Loucy (cell line): ENCODE measurements around the gene TTYH3.
"Not testable (repeated sequence)": the region's sequence is repeated elsewhere in the genome, so short reads cannot be mapped to it uniquely, and the experiment has no call there.

Experiments used
- H2AFZ ChIP-seq: fragments of 200-600 bp; sonication (generic); 2 replicates; pipeline ENCODE4 v1.6.0; 2016; ENCODE audit warnings: antibody characterized with exemption, mild to moderate bottlenecking, low read length, moderate library complexity
- H3F3A ChIP-seq: fragments of 200-600 bp; 2 replicates; pipeline ENCODE4 v1.6.0; 2016; ENCODE audit warnings: antibody characterized with exemption, low read depth, mild to moderate bottlenecking
- H3K27me3 ChIP-seq: fragments of 200-600 bp; sonication (generic); 2 replicates; pipeline ENCODE4 v1.6.1; 2014; ENCODE audit warnings: low read length, mild to moderate bottlenecking; ENCODE audit not compliant: insufficient read depth, poor library complexity, severe bottlenecking
- H3K36me3 ChIP-seq: fragments of 200-600 bp; sonication (generic); 2 replicates; pipeline ENCODE4 v1.6.1; 2016; ENCODE audit warnings: low read length; ENCODE audit not compliant: insufficient read depth
- H3K4me1 ChIP-seq: fragments of 200-600 bp; sonication (generic); 2 replicates; pipeline ENCODE4 v1.5.1; 2014; ENCODE audit warnings: low read length, mild to moderate bottlenecking; ENCODE audit not compliant: insufficient read depth, poor library complexity, severe bottlenecking
- H3K4me2 ChIP-seq: fragments of 200-600 bp; sonication (generic); 2 replicates; pipeline ENCODE4 v1.6.0; 2014; ENCODE audit warnings: antibody characterized with exemption, low read length, low read depth, mild to moderate bottlenecking; ENCODE audit not compliant: poor library complexity, severe bottlenecking
- H3K4me3 ChIP-seq: fragments of 200-600 bp; sonication (generic); 2 replicates; pipeline ENCODE4 v1.5.1; 2014; ENCODE audit warnings: low read length, mild to moderate bottlenecking, mixed read lengths; ENCODE audit not compliant: poor library complexity, severe bottlenecking
- H3K79me2 ChIP-seq: fragments of 200-600 bp; sonication (generic); 2 replicates; pipeline ENCODE4 v1.6.1; 2014; ENCODE audit warnings: low read length; ENCODE audit not compliant: insufficient read depth
- H3K9ac ChIP-seq: fragments of 200-600 bp; sonication (generic); 2 replicates; pipeline ENCODE4 v1.6.0; 2014; ENCODE audit warnings: mild to moderate bottlenecking, low read depth, low read length, moderate library complexity; ENCODE audit not compliant: poor library complexity, severe bottlenecking
- H3K9me2 ChIP-seq: fragments of 200-600 bp; sonication (generic); replicated peaks from 2 replicates; pipeline ENCODE4 v1.6.1; 2016; ENCODE audit warnings: low read depth, low read length, mixed read lengths
- H3K9me3 ChIP-seq: fragments of 200-600 bp; sonication (generic); 2 replicates; pipeline ENCODE4 v1.6.1; 2014; ENCODE audit warnings: mild to moderate bottlenecking, antibody characterized with exemption, low read length, low read depth; ENCODE audit not compliant: insufficient read depth
- H4K20me1 ChIP-seq: fragments of 200-600 bp; sonication (generic); 2 replicates; pipeline ENCODE4 v1.6.0; 2014; ENCODE audit warnings: antibody characterized with exemption, low read length, mild to moderate bottlenecking; ENCODE audit not compliant: insufficient read depth, poor library complexity, severe bottlenecking
- CTCF ChIP-seq: fragments of 200-600 bp; sonication (generic); conservative IDR thresholded peaks from 2 replicates; pipeline ENCODE4 v1.5.1; 2014; ENCODE audit warnings: mild to moderate bottlenecking, antibody characterized with exemption, low read length
- EZH2phosphoT487 ChIP-seq: fragments of 200-600 bp; IDR thresholded peaks from 2 replicates; pipeline ENCODE4 v1.6.1; 2018; ENCODE audit warnings: antibody characterized with exemption, mild to moderate bottlenecking, moderate library complexity, borderline replicate concordance

TTYH3 gene

GRCh38 chr7:2689951-2690705 is 58.3 kb downstream of the TTYH3 start:
- peak overlapping the region; percentile 49 for H3K4me2 ChIP-seq
- TF ChIP-seq CTCF (no peak), EZH2phosphoT487 (no peak)
- no peaks in the 10 kb centered on the region for H3K27me3 ChIP-seq

GRCh38 chr7:2691011-2691707 is 59.4 kb downstream of the TTYH3 start:
- Histone ChIP-seq H3K9me2 (no peaks in the 10 kb centered on the region), H3K4me2 (no peak overlapping the region), H4K20me1 (no peaks in the 10 kb centered on the region), H3K27me3 (no peaks in the 10 kb centered on the region), H2AFZ (no peak overlapping the region), H3K36me3 (no peaks in the 10 kb centered on the region), H3K9me3 (no peaks in the 10 kb centered on the region), H3K79me2 (no peaks in the 10 kb centered on the region), H3K4me1 (peaks cover 26% of the 10 kb centered on the region), H3K4me3 (no peak overlapping the region), H3F3A (no peaks in the 10 kb centered on the region), H3K9ac (peak overlapping the region; percentile 4)
- TF ChIP-seq CTCF (no peak), EZH2phosphoT487 (no peak)

More at GRCh38 chr7:2689951-2690705, 58.3 kb downstream of the TTYH3 start:
- Histone ChIP-seq H2AFZ (no peak overlapping the region), H3F3A (no peaks in the 10 kb centered on the region), H3K9me2 (no peaks in the 10 kb centered on the region), H3K9me3 (no peaks in the 10 kb centered on the region), H3K9ac (peak overlapping the region; percentile 4), H3K36me3 (no peaks in the 10 kb centered on the region), H3K79me2 (no peaks in the 10 kb centered on the region), H3K4me1 (peaks cover 26% of the 10 kb centered on the region), H3K4me3 (no peak overlapping the region), H4K20me1 (no peaks in the 10 kb centered on the region)

- H3K27me3 ChIP-seq, H3K9me3 ChIP-seq, H3K4me3 ChIP-seq, H3K36me3 ChIP-seq, H3K9me2 ChIP-seq, H3K4me2 ChIP-seq, H4K20me1 ChIP-seq, H2AFZ ChIP-seq, H3F3A ChIP-seq, H3K79me2 ChIP-seq, H3K9ac ChIP-seq: not testable (repeated sequence)
- peaks cover 28% of the 10 kb centered on the region for H3K4me1 ChIP-seq
Observed at GRCh38 chr7:2691932-2692439, 60.2 kb downstream of the TTYH3 start.
